ENCODE data around the gene PFKL. TPM values are rescaled to one million over a fixed set of nuclear protein-coding genes. Genes with fewer than 3 reads are reported as not detected.

The PFKL gene
- total RNA-seq, 1 experiment from 2014 or later = 134 TPM

DNA sequence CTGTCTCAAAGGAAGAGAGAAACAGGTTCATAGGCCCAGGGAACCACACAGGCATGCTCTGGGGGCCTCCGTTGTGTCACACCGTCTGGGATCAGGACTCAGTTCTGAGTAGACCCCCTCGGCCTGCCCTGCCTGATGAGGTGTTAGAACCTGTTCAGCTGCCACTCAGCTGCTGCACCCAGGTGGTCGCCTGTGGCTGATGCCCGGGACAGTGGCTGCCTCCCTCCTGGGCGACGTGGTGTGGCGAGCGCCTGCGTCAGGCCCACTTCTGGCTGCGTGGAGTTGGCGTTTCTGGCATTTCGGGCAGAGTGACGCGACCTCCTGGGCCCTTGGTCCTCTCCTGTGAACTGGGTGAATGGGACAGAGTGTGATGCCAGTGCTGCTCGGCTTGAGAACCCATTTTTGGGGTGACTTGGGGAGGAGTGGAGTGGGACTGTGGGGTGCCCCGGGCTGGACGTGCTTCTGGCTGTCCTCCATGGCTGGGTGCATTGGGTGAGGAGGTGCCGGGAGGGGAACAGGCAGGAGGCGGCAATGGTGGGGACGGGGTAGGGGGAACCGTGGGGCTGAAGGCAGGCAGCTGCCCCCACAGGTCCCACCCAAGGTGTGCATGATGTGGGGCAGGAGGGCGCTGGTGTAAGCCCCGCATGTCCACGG is 28.5 kb downstream of the PFKL start:
- Mint-ChIP-seq H3K4me3 (no peak overlapping the region), H3K27me3 (ENCODE audit: low read depth) (no peaks in the 10 kb centered on the region), H3K9me3 (no peaks in the 10 kb centered on the region), H3K36me3 (no peaks in the 10 kb centered on the region), H3K4me1 (no peaks in the 10 kb centered on the region), H3K27ac (no peak overlapping the region)
- DNase-seq (ENCODE audit: low spot score) (no peak), ATAC-seq (no peak)
- ChIA-PET POLR2A (no interaction called here), CTCF (interaction anchor here (0.5 kb wide), 1 partner anchor 102 kb away, joined by 4 read pairs; no protein-coding TSS in a partner anchor)
- TF ChIP-seq, protein P1, sequence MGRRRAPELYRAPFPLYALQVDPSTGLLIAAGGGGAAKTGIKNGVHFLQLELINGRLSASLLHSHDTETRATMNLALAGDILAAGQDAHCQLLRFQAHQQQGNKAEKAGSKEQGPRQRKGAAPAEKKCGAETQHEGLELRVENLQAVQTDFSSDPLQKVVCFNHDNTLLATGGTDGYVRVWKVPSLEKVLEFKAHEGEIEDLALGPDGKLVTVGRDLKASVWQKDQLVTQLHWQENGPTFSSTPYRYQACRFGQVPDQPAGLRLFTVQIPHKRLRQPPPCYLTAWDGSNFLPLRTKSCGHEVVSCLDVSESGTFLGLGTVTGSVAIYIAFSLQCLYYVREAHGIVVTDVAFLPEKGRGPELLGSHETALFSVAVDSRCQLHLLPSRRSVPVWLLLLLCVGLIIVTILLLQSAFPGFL (CRISPR knock-in tag; IDR thresholded peaks at IDR 0.05; ENCODE audit: borderline replicate concordance) = no peak
- TF ChIP-seq, protein P2, sequence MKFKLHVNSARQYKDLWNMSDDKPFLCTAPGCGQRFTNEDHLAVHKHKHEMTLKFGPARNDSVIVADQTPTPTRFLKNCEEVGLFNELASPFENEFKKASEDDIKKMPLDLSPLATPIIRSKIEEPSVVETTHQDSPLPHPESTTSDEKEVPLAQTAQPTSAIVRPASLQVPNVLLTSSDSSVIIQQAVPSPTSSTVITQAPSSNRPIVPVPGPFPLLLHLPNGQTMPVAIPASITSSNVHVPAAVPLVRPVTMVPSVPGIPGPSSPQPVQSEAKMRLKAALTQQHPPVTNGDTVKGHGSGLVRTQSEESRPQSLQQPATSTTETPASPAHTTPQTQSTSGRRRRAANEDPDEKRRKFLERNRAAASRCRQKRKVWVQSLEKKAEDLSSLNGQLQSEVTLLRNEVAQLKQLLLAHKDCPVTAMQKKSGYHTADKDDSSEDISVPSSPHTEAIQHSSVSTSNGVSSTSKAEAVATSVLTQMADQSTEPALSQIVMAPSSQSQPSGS (CRISPR knock-in tag; IDR thresholded peaks at IDR 0.05; ENCODE audit: borderline replicate concordance, low read depth) = no peak
- TF ChIP-seq, protein P3, sequence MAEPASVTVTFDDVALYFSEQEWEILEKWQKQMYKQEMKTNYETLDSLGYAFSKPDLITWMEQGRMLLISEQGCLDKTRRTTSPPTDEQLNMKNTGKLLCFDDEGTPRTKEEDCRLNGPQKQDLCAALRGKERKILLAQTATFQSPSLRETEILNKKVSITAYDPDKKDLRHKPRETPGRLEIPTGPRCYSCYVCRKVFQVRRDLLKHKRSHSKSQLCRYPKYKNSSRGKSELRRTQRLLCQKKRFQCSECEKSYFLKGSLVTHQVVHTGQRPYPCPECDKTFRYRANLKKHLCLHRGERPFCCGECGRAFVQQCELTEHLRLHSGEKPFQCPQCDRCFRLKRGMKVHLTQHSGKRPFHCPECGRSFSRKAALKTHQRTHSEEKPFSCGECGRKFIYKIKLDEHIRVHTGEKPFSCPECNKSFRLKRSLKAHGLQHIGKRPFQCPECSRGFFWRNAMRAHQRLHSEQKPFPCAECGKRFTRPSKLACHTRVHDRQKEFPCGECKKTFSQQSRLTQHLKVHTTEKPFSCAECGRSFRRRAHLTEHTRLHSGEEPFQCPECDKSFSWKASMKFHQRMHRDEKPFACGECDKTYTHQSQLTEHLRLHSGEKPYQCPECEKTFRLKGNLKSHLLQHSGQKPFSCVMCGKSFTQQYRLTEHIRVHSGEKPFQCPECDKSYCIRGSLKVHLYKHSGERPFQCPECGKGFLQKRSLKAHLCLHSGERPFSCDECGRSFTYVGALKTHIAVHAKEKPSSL (CRISPR knock-in tag; conservative IDR thresholded peaks at IDR 0.05) = no peak
- TF ChIP-seq, protein P4, sequence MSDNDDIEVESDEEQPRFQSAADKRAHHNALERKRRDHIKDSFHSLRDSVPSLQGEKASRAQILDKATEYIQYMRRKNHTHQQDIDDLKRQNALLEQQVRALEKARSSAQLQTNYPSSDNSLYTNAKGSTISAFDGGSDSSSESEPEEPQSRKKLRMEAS (CRISPR knock-in tag; IDR thresholded peaks at IDR 0.05) = no peak
- TF ChIP-seq NFE2L1 (CRISPR knock-in tag; IDR thresholded peaks at IDR 0.05) = no peak
- TF ChIP-seq, protein P5, sequence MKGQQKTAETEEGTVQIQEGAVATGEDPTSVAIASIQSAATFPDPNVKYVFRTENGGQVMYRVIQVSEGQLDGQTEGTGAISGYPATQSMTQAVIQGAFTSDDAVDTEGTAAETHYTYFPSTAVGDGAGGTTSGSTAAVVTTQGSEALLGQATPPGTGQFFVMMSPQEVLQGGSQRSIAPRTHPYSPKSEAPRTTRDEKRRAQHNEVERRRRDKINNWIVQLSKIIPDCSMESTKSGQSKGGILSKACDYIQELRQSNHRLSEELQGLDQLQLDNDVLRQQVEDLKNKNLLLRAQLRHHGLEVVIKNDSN (CRISPR knock-in tag; IDR thresholded peaks at IDR 0.05) = no peak
- TF ChIP-seq, protein P6, sequence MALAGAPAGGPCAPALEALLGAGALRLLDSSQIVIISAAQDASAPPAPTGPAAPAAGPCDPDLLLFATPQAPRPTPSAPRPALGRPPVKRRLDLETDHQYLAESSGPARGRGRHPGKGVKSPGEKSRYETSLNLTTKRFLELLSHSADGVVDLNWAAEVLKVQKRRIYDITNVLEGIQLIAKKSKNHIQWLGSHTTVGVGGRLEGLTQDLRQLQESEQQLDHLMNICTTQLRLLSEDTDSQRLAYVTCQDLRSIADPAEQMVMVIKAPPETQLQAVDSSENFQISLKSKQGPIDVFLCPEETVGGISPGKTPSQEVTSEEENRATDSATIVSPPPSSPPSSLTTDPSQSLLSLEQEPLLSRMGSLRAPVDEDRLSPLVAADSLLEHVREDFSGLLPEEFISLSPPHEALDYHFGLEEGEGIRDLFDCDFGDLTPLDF (CRISPR knock-in tag; IDR thresholded peaks at IDR 0.05) = no peak
- no peak for TF ChIP-seq CBFB (CRISPR knock-in tag; IDR thresholded peaks at IDR 0.05; ENCODE audit: low read depth)
- no peak for TF ChIP-seq NFYB (CRISPR knock-in tag; conservative IDR thresholded peaks at IDR 0.05; ENCODE audit: low read depth)
- TF ChIP-seq TEAD1 (CRISPR knock-in tag; IDR thresholded peaks at IDR 0.05) = no peak

DNA sequence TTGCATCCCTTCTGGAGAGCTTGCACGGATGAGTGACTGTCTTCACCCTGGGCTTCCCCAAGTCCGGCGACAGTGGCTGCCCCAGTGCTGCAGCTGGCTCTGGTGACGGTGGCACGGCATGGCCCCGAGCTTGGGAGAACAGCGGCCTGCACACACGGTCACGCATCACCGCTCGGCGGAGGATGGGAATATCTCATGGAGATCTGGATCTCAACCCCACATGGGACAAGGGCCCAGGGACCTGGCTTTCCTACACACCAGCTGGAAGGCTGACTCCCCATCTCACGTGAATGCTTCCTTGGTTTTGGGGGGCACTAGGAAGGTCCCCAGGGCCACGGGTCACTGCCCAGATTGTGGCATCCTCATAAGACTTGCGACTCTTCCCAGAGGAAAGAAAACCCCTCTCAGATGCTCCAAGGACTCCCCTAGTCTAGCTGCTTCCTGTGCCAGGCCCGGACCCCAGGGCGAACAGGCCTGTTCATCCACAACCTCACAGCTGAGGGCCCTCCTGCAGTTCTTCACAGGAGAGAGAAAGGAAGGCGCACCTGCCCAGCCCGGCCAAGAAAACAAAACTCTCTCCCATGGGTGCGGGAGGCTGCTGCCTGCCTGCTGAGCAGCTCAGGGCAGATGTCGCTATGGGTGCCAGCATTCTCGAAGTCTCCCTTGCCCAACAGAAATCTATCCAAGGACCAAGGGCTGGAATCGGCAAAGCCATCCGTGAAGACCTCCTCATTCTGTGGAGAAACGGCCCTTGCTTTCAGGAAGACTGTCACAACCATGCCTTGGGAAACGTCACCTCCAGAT is 29.4 kb downstream of the PFKL start:
- ChIA-PET POLR2A (no interaction called here), CTCF (interaction anchor here (0.5 kb wide), 1 partner anchor 9 kb away, joined by 3 read pairs; no protein-coding TSS in a partner anchor)
- H3K4me1 Mint-ChIP-seq = no peaks in the 10 kb centered on the region
- no peaks in the 10 kb centered on the region for H3K27me3 Mint-ChIP-seq (ENCODE audit: low read depth)
- DNase-seq (ENCODE audit: low spot score) (no peak), ATAC-seq (no peak)
- no peak overlapping the region for H3K4me3 Mint-ChIP-seq
- H3K27ac Mint-ChIP-seq = peak overlapping the region; percentile 63
- no peaks in the 10 kb centered on the region for H3K36me3 Mint-ChIP-seq
- TF ChIP-seq, protein P7, sequence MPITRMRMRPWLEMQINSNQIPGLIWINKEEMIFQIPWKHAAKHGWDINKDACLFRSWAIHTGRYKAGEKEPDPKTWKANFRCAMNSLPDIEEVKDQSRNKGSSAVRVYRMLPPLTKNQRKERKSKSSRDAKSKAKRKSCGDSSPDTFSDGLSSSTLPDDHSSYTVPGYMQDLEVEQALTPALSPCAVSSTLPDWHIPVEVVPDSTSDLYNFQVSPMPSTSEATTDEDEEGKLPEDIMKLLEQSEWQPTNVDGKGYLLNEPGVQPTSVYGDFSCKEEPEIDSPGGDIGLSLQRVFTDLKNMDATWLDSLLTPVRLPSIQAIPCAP (CRISPR knock-in tag; IDR thresholded peaks at IDR 0.05) = no peak
- no peaks in the 10 kb centered on the region for H3K9me3 Mint-ChIP-seq

Data from WTC11 (cell line).